HFF-Myc (cell line): ENCODE measurements around the gene APMAP.
A peak's percentile ranks its signal among the peaks of the same experiment; 100 is the strongest.

ENCODE experiments used
- DNase-seq: peaks from one replicate; pipeline ENCODE4 v3.0.0-alpha.2; 2011; ENCODE audit warnings: low read depth; ENCODE audit errors: extremely low read depth
- H3K4me3 ChIP-seq: replicated peaks from 2 replicates; pipeline ENCODE4 v1.5.1; 2011; ENCODE audit warnings: low read depth, mild to moderate bottlenecking, control low read depth, low read length
- CTCF ChIP-seq: IDR thresholded peaks from 2 replicates; pipeline ENCODE4 v1.5.1; 2012; ENCODE audit warnings: mild to moderate bottlenecking, low read depth, low read length, control low read depth; ENCODE audit errors: missing control alignments

APMAP gene

GRCh38 chr20:24917797-24918578, 74.6 kb downstream of the APMAP start:
- no peak overlapping the region for H3K4me3 ChIP-seq
- DNase-seq = peak; percentile 19
- TF ChIP-seq CTCF = peak; percentile 83

- H3K4me3 ChIP-seq = no peak overlapping the region
- DNase-seq = no peak
- no peak for TF ChIP-seq CTCF
Observed at GRCh38 chr20:24917056-24917455, 75.5 kb downstream of the APMAP start.

- no peak overlapping the region for H3K4me3 ChIP-seq
- no peak for DNase-seq
- TF ChIP-seq CTCF = no peak
Observed at GRCh38 chr20:24916412-24916811, 76.1 kb downstream of the APMAP start.

- H3K4me3 ChIP-seq = no peak overlapping the region
- no peak for DNase-seq
- no peak for TF ChIP-seq CTCF
Observed at GRCh38 chr20:24915892-24916291, 76.7 kb downstream of the APMAP start.

GRCh38 chr20:24915440-24915839, 77.1 kb downstream of the APMAP start:
- H3K4me3 ChIP-seq = no peak overlapping the region
- no peak for DNase-seq
- TF ChIP-seq CTCF = no peak

- DNase-seq = no peak
- no peak for TF ChIP-seq CTCF
Observed at GRCh38 chr20:24914388-24915241, 77.9 kb downstream of the APMAP start.

More at GRCh38 chr20:24914388-24915241, 77.9 kb downstream of the APMAP start:
- no peak overlapping the region for H3K4me3 ChIP-seq
